ENCODE results near the gene GTF3A. TPM values are rescaled to one million over a fixed set of nuclear protein-coding genes. Genes with fewer than 3 reads are reported as not detected.

The GTF3A gene
- total and polyA plus RNA-seq, 2 donors (not counting 3 experiments of a cell fraction or from before 2014, with no cell fraction given): 37.9 to 73.3 TPM

DNA sequence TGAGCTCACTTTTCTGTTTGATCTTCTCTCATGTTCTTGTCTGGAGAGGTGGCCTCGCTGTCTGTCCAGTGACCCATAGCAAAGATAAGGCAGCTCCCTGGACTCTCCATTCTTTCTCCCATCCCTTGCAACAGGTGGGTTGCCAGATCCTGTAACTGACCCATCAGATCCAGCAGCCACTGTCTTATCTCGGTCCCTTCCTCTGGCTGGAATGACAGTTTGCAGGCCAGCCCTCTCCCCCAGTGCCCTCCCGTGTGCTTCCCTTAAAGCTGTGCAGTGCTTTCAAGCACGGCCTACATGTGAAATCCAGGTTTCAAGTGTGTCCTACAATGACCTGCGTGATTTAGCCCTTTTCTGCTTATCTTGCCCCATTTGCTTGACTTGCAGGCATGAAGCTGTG is 3.7 kb downstream of the GTF3A start:
- Histone ChIP-seq H4K20me1 (replicated peaks; ENCODE audit: control insufficient read depth, extremely low read depth, insufficient read depth, low read length) (no peaks in the 10 kb centered on the region), H3K9me1 (replicated peaks; ENCODE audit: control insufficient read depth, extremely low read depth, insufficient read depth, low read length) (no peaks in the 10 kb centered on the region), H3K9ac (replicated peaks; ENCODE audit: extremely low read depth, insufficient read depth, low read length) (no peak overlapping the region), H3K27me3 (ENCODE audit: control insufficient read depth in 2 of 2, insufficient read depth in 2 of 2, low read length in 2 of 2) (no peaks in the 10 kb centered on the region), H3K36me3 (ENCODE audit: control insufficient read depth in 2 of 2, extremely low read depth in 1 of 2, insufficient read depth in 2 of 2, low read length in 2 of 2) (peaks cover 4 to 18% of the 10 kb centered on the region in 2 experiments), H3K4me2 (ENCODE audit: insufficient read depth, low read length) (no peak overlapping the region), H3K9me3 (replicated peaks; ENCODE audit: control insufficient read depth, insufficient read depth, low read length) (no peaks in the 10 kb centered on the region), H3K4me1 (ENCODE audit: control insufficient read depth, extremely low read depth, insufficient read depth, low read length) (peaks cover 25% of the 10 kb centered on the region), H3K27ac (ENCODE audit: insufficient read depth, low read depth, low read length) (no peak overlapping the region), H3K4me3 (replicated peaks in 1 of 3; ENCODE audit: insufficient read depth in 1 of 3, low read depth in 1 of 3, low read length in 3 of 3) (no peak overlapping the region), H3K79me2 (ENCODE audit: control insufficient read depth, insufficient read depth, low read length) (peaks cover 15% of the 10 kb centered on the region), H2AFZ (ENCODE audit: low read depth, low read length) (no peak overlapping the region)
- ChIA-PET POLR2A (no interaction called here), CTCF (interaction anchor here (1.5 to 4.6 kb wide), 2 partner anchors 22 to 398 kb away, joined by 4 to 41 read pairs; partner anchors contain the start of gene MTIF3)
- TF ChIP-seq POLR2A (IDR thresholded peaks at IDR 0.05; ENCODE audit: low read depth, low read length): no peak
- no peak for TF ChIP-seq JUN (IDR thresholded peaks at IDR 0.05; ENCODE audit: borderline replicate concordance, insufficient read depth, insufficient read length, low read depth)
- TF ChIP-seq, protein P1, sequence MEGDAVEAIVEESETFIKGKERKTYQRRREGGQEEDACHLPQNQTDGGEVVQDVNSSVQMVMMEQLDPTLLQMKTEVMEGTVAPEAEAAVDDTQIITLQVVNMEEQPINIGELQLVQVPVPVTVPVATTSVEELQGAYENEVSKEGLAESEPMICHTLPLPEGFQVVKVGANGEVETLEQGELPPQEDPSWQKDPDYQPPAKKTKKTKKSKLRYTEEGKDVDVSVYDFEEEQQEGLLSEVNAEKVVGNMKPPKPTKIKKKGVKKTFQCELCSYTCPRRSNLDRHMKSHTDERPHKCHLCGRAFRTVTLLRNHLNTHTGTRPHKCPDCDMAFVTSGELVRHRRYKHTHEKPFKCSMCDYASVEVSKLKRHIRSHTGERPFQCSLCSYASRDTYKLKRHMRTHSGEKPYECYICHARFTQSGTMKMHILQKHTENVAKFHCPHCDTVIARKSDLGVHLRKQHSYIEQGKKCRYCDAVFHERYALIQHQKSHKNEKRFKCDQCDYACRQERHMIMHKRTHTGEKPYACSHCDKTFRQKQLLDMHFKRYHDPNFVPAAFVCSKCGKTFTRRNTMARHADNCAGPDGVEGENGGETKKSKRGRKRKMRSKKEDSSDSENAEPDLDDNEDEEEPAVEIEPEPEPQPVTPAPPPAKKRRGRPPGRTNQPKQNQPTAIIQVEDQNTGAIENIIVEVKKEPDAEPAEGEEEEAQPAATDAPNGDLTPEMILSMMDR (IDR thresholded peaks at IDR 0.05; ENCODE audit: extremely low read depth in 1 of 2, insufficient read depth in 1 of 2, low read depth in 1 of 2, low read length in 2 of 2): no peak
- TF ChIP-seq GATA2 (IDR thresholded peaks at IDR 0.05; ENCODE audit: insufficient read depth, insufficient read length, low read depth, low read length): no peak
- no peak for TF ChIP-seq EZH2 (IDR thresholded peaks at IDR 0.05; ENCODE audit: borderline replicate concordance, low read depth, low read length, severe bottlenecking)
- no peak for TF ChIP-seq POLR2AphosphoS5 (IDR thresholded peaks at IDR 0.05; ENCODE audit: insufficient read depth, low read depth, low read length)
- TF ChIP-seq MYC (IDR thresholded peaks at IDR 0.05; ENCODE audit: low read depth, low read length): no peak
- TF ChIP-seq FOS (IDR thresholded peaks at IDR 0.05; ENCODE audit: borderline replicate concordance, insufficient read depth, low read length): no peak
- TF ChIP-seq, protein P2, sequence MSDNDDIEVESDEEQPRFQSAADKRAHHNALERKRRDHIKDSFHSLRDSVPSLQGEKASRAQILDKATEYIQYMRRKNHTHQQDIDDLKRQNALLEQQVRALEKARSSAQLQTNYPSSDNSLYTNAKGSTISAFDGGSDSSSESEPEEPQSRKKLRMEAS (IDR thresholded peaks at IDR 0.05; ENCODE audit: insufficient read depth, insufficient read length): no peak
- no TSS peak for BruUV-seq (replicated peaks)
- DNase-seq (ENCODE audit: low read depth, low spot score) (no peak), FAIRE-seq (no peak)
- intact Hi-C loops (cut with micrococcal nuclease) (no loop called here), dilution Hi-C loops (cut with MboI; ENCODE audit: extremely low pct_ligation_motif_present, low sequenced_read_pairs) (no loop called here)
